ENCODE measurements around the gene RNF10.
A peak's percentile ranks its signal among the peaks of the same experiment; 100 is the strongest.
"Not testable (repeated sequence)": the region's sequence is repeated elsewhere in the genome, so short reads cannot be mapped to it uniquely, and the experiment has no call there.

The RNF10 gene

GRCh38 chr12:120581998-120582397 is 47.8 kb downstream of the RNF10 start:
- DNase-seq = peak; percentile 25

GRCh38 chr12:120583478-120584030 is 49.4 kb downstream of the RNF10 start:
- DNase-seq = peak; percentile 87

- DNase-seq = peak; percentile 97
Observed at GRCh38 chr12:120584343-120585149, 50.4 kb downstream of the RNF10 start.

- DNase-seq = peak; percentile 47
Observed at GRCh38 chr12:120586206-120586605, 52.0 kb downstream of the RNF10 start.

- DNase-seq = no peak
Observed at GRCh38 chr12:120586860-120587259, 52.7 kb downstream of the RNF10 start.

GRCh38 chr12:120588371-120588770 is 54.2 kb downstream of the RNF10 start:
- no peak for DNase-seq

- DNase-seq = no peak
Observed at GRCh38 chr12:120588948-120589930, 55.1 kb downstream of the RNF10 start.

- no peak for DNase-seq
Observed at GRCh38 chr12:120590741-120591407, 56.7 kb downstream of the RNF10 start.

GRCh38 chr12:120592121-120593049 is 58.2 kb downstream of the RNF10 start:
- DNase-seq = no peak

GRCh38 chr12:120596901-120597300 is 62.7 kb downstream of the RNF10 start:
- no peak for DNase-seq

- no peak for DNase-seq
Observed at GRCh38 chr12:120597861-120598260, 63.7 kb downstream of the RNF10 start.

GRCh38 chr12:120598674-120599463 is 64.7 kb downstream of the RNF10 start:
- no peak for DNase-seq

- DNase-seq = peak; percentile 38
Observed at GRCh38 chr12:120599672-120600552, 65.8 kb downstream of the RNF10 start.

GRCh38 chr12:120602416-120602815 is 68.3 kb downstream of the RNF10 start:
- not testable (repeated sequence) for DNase-seq

GRCh38 chr12:120610560-120610959 is 76.4 kb downstream of the RNF10 start:
- DNase-seq = no peak

GRCh38 chr12:120611534-120611933 is 77.4 kb downstream of the RNF10 start:
- not testable (repeated sequence) for DNase-seq

GRCh38 chr12:120614848-120615247 is 80.7 kb downstream of the RNF10 start:
- no peak for DNase-seq

GRCh38 chr12:120617193-120617592 is 83.0 kb downstream of the RNF10 start:
- not testable (repeated sequence) for DNase-seq

GRCh38 chr12:120617767-120618166 is 83.6 kb downstream of the RNF10 start:
- not testable (repeated sequence) for DNase-seq
